HepG2 (cell line): ENCODE results near the gene ACAT1. TPM values are rescaled to one million over a fixed set of nuclear protein-coding genes. Genes with fewer than 3 reads are reported as not detected.

Experiments
- CSRNP2 ChIP-seq: sonication (generic); formaldehyde crosslinking; conservative IDR thresholded peaks from 2 replicates; pipeline ENCODE4 v1.8.0; 2022; ENCODE audit warnings: low read depth, missing genetic modification reagents
- KDM5B ChIP-seq: sonication (generic); formaldehyde crosslinking; IDR thresholded peaks from 2 replicates; pipeline ENCODE4 v1.4.0; 2020; ENCODE audit warnings: missing genetic modification reagents, mild to moderate bottlenecking, borderline replicate concordance
- MAFF ChIP-seq: IDR thresholded peaks from 2 replicates; pipeline ENCODE4 v1.6.1; 2011; ENCODE audit warnings: low read depth, low read length, improper control_type of control experiment
- NFKB2 ChIP-seq: sonication (generic); formaldehyde crosslinking; IDR thresholded peaks from 2 replicates; pipeline ENCODE4 v1.4.0; 2020; ENCODE audit warnings: missing genetic modification reagents, borderline replicate concordance
- NKX3-1 ChIP-seq: sonication (generic); formaldehyde crosslinking; IDR thresholded peaks from 2 replicates; pipeline ENCODE4 v1.5.0; 2020; ENCODE audit warnings: missing genetic modification reagents
- POLR2AphosphoS5 ChIP-seq: IDR thresholded peaks from 2 replicates; pipeline ENCODE4 v1.6.1; 2012; ENCODE audit warnings: low read depth, low read length
- REST ChIP-seq, 2 experiments: IDR thresholded peaks; 2 replicates each; pipeline ENCODE4 v1.6.1; 2011 to 2012; ENCODE audit warnings: low read length in 2 of 2, borderline replicate concordance in 1 of 2, low read depth in 1 of 2, mild to moderate bottlenecking in 1 of 2, moderate library complexity in 1 of 2
- SMAD1 ChIP-seq: sonication (generic); formaldehyde crosslinking; IDR thresholded peaks from 2 replicates; pipeline ENCODE4 v1.4.0; 2020; ENCODE audit warnings: missing genetic modification reagents, low read depth, mild to moderate bottlenecking, borderline replicate concordance
- ZNF101 ChIP-seq: sonication (generic); formaldehyde crosslinking; IDR thresholded peaks from 2 replicates; pipeline ENCODE4 v1.4.0; 2020; ENCODE audit warnings: mild to moderate bottlenecking, low read depth, missing genetic modification reagents, borderline replicate concordance
- ZNF335 ChIP-seq: sonication (generic); formaldehyde crosslinking; IDR thresholded peaks from 2 replicates; pipeline ENCODE4 v1.4.0; 2020; ENCODE audit warnings: missing genetic modification reagents
- ZNF513 ChIP-seq: sonication (generic); formaldehyde crosslinking; conservative IDR thresholded peaks from 2 replicates; pipeline ENCODE4 v1.5.0; 2020; ENCODE audit warnings: missing genetic modification reagents
- polyA plus RNA-seq, 8 experiments: library from polyadenylated mRNA; depleted of rRNA in 3 of 8; stranded (reverse) in 7 of 8; unstranded in 1 of 8; fragments of >200 nt; fragmentation: Illumina TruSeq in 4 of 8; extraction: Trizol in 4 of 8; gene quantifications; 2 replicates each; pipeline versions ENCODE4 v1.2.1 to v1.2.3, GENCODE V29; 2011 to 2016; ENCODE audit warnings: low read depth in 4 of 8, missing spikeins in 1 of 8, mixed read lengths in 1 of 8; ENCODE audit not compliant: insufficient read depth in 1 of 8
- total RNA-seq, 5 experiments: library from RNA; depleted of rRNA; stranded (reverse); fragments of >200 nt; fragmentation: Illumina TruSeq; extraction: Trizol; gene quantifications; 2 replicates each; pipeline ENCODE4 v1.2.3, GENCODE V29; 2016; ENCODE audit warnings: low read depth in 1 of 5
- TF ChIP-seq, protein P1 (sequence below): sonication (generic); formaldehyde crosslinking; IDR thresholded peaks from 2 replicates; pipeline ENCODE4 v1.8.0; 2023; ENCODE audit warnings: mild to moderate bottlenecking, missing genetic modification reagents
- TF ChIP-seq, protein P2 (sequence below): sonication (generic); formaldehyde crosslinking; IDR thresholded peaks from 2 replicates; pipeline ENCODE4 v1.4.0; 2020; ENCODE audit warnings: missing genetic modification reagents

Gene ACAT1
- total and polyA plus RNA-seq, 2 of the 13 experiments (the other 11 are each of a cell fraction or from before 2014, with no cell fraction given) = 103 to 165 TPM

- TF ChIP-seq REST (IDR thresholded peaks at IDR 0.05; ENCODE audit: borderline replicate concordance in 1 of 2, low read depth in 1 of 2, low read length in 2 of 2) (no peak; a peak in 1 of 4 replicates), POLR2AphosphoS5 (peak; percentile 82), ZNF101 (no peak), KDM5B (CRISPR knock-in tag) (peak; percentile 93), MAFF (no peak), SMAD1 (no peak), ZNF335 (CRISPR knock-in tag) (no peak), CSRNP2 (CRISPR knock-in tag) (no peak), ZNF513 (CRISPR knock-in tag) (no peak), NFKB2 (CRISPR knock-in tag) (peak; percentile 62; the same call in 1 of the 2 replicates), NKX3-1 (CRISPR knock-in tag) (peak; percentile 38)
- TF ChIP-seq, protein P1, sequence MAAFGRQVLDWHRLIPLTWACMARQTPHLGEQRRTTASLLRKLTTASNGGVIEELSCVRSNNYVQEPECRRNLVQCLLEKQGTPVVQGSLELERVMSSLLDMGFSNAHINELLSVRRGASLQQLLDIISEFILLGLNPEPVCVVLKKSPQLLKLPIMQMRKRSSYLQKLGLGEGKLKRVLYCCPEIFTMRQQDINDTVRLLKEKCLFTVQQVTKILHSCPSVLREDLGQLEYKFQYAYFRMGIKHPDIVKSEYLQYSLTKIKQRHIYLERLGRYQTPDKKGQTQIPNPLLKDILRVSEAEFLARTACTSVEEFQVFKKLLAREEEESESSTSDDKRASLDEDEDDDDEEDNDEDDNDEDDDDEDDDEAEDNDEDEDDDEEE (CRISPR knock-in tag) = peak; percentile 83
- TF ChIP-seq, protein P2, sequence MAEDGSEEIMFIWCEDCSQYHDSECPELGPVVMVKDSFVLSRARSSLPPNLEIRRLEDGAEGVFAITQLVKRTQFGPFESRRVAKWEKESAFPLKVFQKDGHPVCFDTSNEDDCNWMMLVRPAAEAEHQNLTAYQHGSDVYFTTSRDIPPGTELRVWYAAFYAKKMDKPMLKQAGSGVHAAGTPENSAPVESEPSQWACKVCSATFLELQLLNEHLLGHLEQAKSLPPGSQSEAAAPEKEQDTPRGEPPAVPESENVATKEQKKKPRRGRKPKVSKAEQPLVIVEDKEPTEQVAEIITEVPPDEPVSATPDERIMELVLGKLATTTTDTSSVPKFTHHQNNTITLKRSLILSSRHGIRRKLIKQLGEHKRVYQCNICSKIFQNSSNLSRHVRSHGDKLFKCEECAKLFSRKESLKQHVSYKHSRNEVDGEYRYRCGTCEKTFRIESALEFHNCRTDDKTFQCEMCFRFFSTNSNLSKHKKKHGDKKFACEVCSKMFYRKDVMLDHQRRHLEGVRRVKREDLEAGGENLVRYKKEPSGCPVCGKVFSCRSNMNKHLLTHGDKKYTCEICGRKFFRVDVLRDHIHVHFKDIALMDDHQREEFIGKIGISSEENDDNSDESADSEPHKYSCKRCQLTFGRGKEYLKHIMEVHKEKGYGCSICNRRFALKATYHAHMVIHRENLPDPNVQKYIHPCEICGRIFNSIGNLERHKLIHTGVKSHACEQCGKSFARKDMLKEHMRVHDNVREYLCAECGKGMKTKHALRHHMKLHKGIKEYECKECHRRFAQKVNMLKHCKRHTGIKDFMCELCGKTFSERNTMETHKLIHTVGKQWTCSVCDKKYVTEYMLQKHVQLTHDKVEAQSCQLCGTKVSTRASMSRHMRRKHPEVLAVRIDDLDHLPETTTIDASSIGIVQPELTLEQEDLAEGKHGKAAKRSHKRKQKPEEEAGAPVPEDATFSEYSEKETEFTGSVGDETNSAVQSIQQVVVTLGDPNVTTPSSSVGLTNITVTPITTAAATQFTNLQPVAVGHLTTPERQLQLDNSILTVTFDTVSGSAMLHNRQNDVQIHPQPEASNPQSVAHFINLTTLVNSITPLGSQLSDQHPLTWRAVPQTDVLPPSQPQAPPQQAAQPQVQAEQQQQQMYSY (CRISPR knock-in tag) = no peak
These were observed at the start of gene ACAT1 (continued) for GRCh38 chr11:108121274-108122155.
